Measurements from ENCODE around the gene GAREM1. TPM values are rescaled to one million over a fixed set of nuclear protein-coding genes. Genes with fewer than 3 reads are reported as not detected.

GAREM1 gene
- total RNA-seq, 1 donor from 2014 or later = 1.7 TPM

DNA sequence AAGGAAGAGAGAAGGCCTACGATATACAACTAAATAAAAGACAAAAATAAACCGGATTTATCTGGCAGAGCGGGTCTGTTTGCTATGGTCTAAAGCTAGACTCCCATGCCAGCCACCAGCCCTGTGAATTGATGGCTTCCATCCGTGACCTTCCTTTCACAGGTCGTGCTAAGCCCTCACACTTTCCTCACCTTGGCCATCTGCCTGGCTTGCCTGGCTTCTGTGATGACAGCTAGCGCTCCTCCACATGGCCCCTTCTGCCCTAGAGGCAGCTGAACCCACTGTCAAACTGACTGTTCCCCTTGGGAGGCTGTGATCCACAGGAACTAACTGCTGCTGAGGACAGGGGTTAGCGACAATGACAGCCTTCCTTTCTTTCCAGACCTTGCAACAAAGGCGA is 32.5 kb downstream of the GAREM1 start:
- Mint-ChIP-seq H3K9me3 (ENCODE audit: unreplicated experiment) (no peaks in the 10 kb centered on the region), H3K4me1 (ENCODE audit: unreplicated experiment) (peaks cover 4% of the 10 kb centered on the region), H3K27me3 (ENCODE audit: unreplicated experiment) (peaks cover 5% of the 10 kb centered on the region), H3K4me3 (ENCODE audit: unreplicated experiment) (no peak overlapping the region), H3K36me3 (ENCODE audit: unreplicated experiment) (no peaks in the 10 kb centered on the region), H3K27ac (ENCODE audit: unreplicated experiment) (no peak overlapping the region)
- TF ChIP-seq CTCF (IDR thresholded peaks at IDR 0.05) = no peak
- no peak for DNase-seq (ENCODE audit: extremely low spot score, unreplicated experiment)

GRCh38 chr18:32437100-32437834 is 33.4 kb downstream of the GAREM1 start:
- DNase-seq (ENCODE audit: extremely low spot score, unreplicated experiment) = no peak
- no peak overlapping the region for H3K4me3 Mint-ChIP-seq (ENCODE audit: unreplicated experiment)
- TF ChIP-seq CTCF (IDR thresholded peaks at IDR 0.05) = no peak
- no peak overlapping the region for H3K27ac Mint-ChIP-seq (ENCODE audit: unreplicated experiment)
- peaks cover 5% of the 10 kb centered on the region for H3K27me3 Mint-ChIP-seq (ENCODE audit: unreplicated experiment)
- no peaks in the 10 kb centered on the region for H3K36me3 Mint-ChIP-seq (ENCODE audit: unreplicated experiment)
- peaks cover 4% of the 10 kb centered on the region for H3K4me1 Mint-ChIP-seq (ENCODE audit: unreplicated experiment)
- peaks cover 5% of the 10 kb centered on the region for H3K9me3 Mint-ChIP-seq (ENCODE audit: unreplicated experiment)

DNA sequence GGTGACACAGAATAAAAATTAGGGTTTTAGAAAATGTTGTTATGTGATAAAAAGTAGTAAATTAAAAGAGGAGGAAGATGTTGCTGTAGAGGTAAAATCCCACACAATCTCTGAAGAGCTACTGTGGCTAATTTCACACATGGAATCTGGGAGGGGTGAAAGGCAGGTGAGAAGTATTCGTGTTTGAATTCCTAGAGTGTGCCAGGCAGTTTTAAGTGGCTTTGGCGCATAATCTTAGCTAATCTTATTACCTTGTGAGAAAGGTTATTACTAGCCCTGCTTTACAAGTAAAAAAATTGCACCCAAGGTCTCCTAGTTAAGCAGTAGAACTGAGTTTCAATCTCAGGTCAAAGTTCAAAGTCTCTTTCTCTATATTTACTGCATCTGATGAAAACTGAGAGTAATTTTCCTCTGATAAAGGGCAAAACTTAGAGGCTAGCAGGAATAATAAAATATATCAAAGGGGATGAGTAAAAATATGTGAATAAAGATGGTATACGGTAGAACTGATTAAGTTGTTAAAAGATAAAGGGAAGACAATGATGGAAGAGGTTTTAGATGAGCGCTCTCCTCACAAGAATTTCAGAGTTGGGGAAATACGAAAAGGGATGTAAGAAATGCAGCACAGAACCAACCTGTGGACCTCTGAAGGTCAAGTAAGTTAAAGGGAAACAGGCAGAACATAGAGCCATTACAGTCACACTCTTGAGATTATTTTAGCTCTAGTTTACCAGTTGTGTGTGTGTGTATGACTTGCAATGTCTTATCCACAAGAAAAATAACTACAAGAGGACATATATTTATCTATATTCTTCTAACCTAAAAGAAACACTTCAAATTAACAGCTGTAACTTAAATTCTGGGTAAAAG is 34.8 kb downstream of the GAREM1 start:
- Mint-ChIP-seq H3K27ac (ENCODE audit: unreplicated experiment) (no peak overlapping the region), H3K4me1 (ENCODE audit: unreplicated experiment) (no peaks in the 10 kb centered on the region), H3K4me3 (ENCODE audit: unreplicated experiment) (no peak overlapping the region), H3K27me3 (ENCODE audit: unreplicated experiment) (peaks cover 2% of the 10 kb centered on the region), H3K36me3 (ENCODE audit: unreplicated experiment) (peaks cover 3% of the 10 kb centered on the region), H3K9me3 (ENCODE audit: unreplicated experiment) (peaks cover 15% of the 10 kb centered on the region)
- no peak for DNase-seq (ENCODE audit: extremely low spot score, unreplicated experiment)
- no peak for TF ChIP-seq CTCF (IDR thresholded peaks at IDR 0.05)

- H3K27me3 Mint-ChIP-seq (ENCODE audit: unreplicated experiment) = peaks cover 2% of the 10 kb centered on the region
- TF ChIP-seq CTCF (IDR thresholded peaks at IDR 0.05) = no peak
- no peak overlapping the region for H3K4me3 Mint-ChIP-seq (ENCODE audit: unreplicated experiment)
- peaks cover 22% of the 10 kb centered on the region for H3K9me3 Mint-ChIP-seq (ENCODE audit: unreplicated experiment)
- peaks cover 11% of the 10 kb centered on the region for H3K4me1 Mint-ChIP-seq (ENCODE audit: unreplicated experiment)
- peaks cover 3% of the 10 kb centered on the region for H3K36me3 Mint-ChIP-seq (ENCODE audit: unreplicated experiment)
- H3K27ac Mint-ChIP-seq (ENCODE audit: unreplicated experiment) = no peak overlapping the region
- no peak for DNase-seq (ENCODE audit: extremely low spot score, unreplicated experiment)
Observed at GRCh38 chr18:32431753-32432152, 38.9 kb downstream of the GAREM1 start.

DNA sequence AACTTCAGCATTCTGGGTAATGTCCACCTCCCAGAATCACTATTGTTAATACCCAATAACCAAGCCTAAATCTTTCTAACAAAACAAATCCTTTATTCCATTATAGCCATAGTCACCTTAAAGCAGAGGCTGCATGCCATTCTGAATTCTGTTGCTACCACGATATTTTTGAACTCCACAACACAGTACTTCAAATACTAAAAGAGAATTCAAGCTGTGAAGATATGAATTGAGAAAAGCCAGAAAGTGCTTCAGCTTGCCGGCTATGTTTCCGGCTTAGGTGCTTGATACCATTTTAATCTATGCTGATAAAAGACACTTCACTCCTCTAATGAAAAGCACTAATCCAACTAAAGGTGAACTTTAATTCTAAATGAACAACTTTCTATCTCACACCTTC is 41.3 kb downstream of the GAREM1 start:
- peaks cover 22% of the 10 kb centered on the region for H3K9me3 Mint-ChIP-seq (ENCODE audit: unreplicated experiment)
- no peak for DNase-seq (ENCODE audit: extremely low spot score, unreplicated experiment)
- peaks cover 3% of the 10 kb centered on the region for H3K36me3 Mint-ChIP-seq (ENCODE audit: unreplicated experiment)
- H3K4me3 Mint-ChIP-seq (ENCODE audit: unreplicated experiment) = no peak overlapping the region
- no peak overlapping the region for H3K27ac Mint-ChIP-seq (ENCODE audit: unreplicated experiment)
- no peak for TF ChIP-seq CTCF (IDR thresholded peaks at IDR 0.05)
- H3K27me3 Mint-ChIP-seq (ENCODE audit: unreplicated experiment) = peaks cover 2% of the 10 kb centered on the region
- H3K4me1 Mint-ChIP-seq (ENCODE audit: unreplicated experiment) = peaks cover 25% of the 10 kb centered on the region
